Epithelial cell of proximal tubule (primary cell): ENCODE measurements around the gene CYP2U1. TPM values are rescaled to one million over a fixed set of nuclear protein-coding genes. Genes with fewer than 3 reads are reported as not detected.
"Not testable (repeated sequence)": the region's sequence is repeated elsewhere in the genome, so short reads cannot be mapped to it uniquely, and the experiment has no call there.

Experiments used
- DNase-seq: peaks from one replicate; pipeline ENCODE4 v3.0.0-alpha.2; 2011; ENCODE audit warnings: low read depth
- H3K4me3 ChIP-seq: 2 replicates; pipeline ENCODE4 v1.5.1; 2011; ENCODE audit warnings: low read depth, mild to moderate bottlenecking, low read length
- total RNA-seq: library from RNA; depleted of rRNA; stranded (reverse); fragments of >200 nt; gene quantifications from 2 replicates; pipeline ENCODE4 v1.2.3, GENCODE V29; 2015
- TF ChIP-seq, protein P1 (sequence below): conservative IDR thresholded peaks from 2 replicates; pipeline ENCODE4 v1.5.1; 2012; ENCODE audit warnings: low read depth, mild to moderate bottlenecking, low read length

Gene CYP2U1
- total RNA-seq, 1 donor from 2014 or later, result 5.0 TPM

DNA sequence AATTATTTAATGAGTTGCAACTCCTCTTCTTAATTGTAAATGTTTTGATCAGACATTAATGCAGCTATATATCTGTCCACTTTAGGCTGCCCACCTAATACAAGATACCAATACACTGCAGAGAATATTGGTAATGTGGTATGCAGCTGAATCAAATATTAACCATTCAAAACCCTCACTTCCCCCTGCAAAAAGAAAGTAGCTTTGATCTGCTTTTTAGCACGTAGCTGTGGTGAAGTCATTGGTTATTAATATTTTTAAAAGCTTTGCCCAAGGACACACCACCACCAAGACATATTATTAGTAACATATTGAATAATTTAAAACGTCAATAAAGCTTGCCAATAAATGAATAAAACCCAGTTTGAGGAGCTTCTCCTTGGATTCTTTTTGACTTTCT is 28.6 kb upstream of the CYP2U1 start:
- TF ChIP-seq, protein P1, sequence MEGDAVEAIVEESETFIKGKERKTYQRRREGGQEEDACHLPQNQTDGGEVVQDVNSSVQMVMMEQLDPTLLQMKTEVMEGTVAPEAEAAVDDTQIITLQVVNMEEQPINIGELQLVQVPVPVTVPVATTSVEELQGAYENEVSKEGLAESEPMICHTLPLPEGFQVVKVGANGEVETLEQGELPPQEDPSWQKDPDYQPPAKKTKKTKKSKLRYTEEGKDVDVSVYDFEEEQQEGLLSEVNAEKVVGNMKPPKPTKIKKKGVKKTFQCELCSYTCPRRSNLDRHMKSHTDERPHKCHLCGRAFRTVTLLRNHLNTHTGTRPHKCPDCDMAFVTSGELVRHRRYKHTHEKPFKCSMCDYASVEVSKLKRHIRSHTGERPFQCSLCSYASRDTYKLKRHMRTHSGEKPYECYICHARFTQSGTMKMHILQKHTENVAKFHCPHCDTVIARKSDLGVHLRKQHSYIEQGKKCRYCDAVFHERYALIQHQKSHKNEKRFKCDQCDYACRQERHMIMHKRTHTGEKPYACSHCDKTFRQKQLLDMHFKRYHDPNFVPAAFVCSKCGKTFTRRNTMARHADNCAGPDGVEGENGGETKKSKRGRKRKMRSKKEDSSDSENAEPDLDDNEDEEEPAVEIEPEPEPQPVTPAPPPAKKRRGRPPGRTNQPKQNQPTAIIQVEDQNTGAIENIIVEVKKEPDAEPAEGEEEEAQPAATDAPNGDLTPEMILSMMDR, result no peak
- no peak for DNase-seq
- no peak overlapping the region for H3K4me3 ChIP-seq

DNA sequence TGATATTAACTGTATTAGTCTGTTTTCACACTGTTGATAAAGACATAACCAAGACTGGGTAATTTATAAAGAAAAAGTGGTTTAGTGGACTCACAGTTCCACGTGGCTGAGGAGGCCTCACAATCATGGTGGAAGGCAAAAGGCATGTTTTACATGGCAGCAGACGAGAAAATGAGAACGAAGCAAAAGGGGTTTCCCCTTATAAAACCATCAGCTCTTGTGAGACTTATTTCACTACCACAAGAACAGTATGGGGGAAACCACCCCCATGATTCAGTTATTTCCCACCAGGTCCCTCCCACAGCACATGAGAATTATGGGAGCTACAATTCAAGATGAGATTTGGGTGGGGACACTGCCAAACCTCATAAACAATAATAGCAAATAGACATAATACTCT is 26.3 kb upstream of the CYP2U1 start:
- H3K4me3 ChIP-seq, DNase-seq: not testable (repeated sequence)

DNA sequence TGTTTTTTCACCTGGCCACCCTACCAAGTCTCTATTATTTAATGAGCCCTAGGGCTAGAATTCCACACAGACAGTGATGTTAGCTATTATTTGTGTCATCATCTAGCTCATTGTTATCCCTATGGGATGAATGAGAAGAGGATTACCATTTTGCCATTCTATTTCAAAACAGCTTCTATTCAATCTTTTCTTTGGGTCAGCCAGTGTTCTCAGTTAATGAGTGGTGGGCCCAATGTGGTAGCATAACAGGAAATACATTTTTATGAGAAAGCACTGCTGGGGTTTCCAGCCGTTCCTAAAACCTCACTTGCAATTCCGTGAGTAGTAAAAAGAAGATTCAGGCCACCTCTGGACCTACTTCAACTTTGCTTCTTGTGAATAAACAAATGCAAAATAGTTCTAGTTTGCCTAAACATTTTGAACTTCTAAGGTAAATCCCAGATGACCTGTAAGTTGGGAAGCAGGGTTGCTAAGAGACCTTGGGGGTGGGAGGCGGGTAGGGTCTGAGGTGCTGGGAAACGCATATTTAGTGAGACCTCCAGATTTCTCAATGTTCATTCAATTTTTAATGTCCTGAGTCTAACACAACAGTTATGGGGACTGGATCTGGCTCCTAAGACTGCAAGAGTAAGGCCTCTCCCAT is 24.8 kb upstream of the CYP2U1 start:
- no peak overlapping the region for H3K4me3 ChIP-seq
- no peak for DNase-seq
- TF ChIP-seq, protein P1, result no peak

DNA sequence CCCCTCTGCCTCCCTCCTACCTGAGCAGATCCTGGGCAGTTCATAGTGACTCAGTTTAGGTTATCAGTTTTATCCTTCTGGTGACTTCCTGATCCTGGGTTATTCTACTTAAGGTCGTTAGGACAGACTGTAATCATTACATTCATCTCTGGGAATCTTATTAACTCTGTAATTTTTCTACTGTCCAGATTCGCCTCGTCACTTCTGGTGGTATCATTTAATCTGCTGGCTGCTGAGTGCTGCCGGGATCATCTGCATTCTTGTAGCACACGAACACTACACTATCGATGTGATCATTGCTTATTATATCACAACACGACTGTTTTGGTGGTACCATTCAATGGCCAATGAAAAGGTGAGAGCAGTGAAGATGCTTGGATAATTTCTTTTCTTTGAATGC is 23.0 kb upstream of the CYP2U1 start:
- DNase-seq, result no peak
- H3K4me3 ChIP-seq, result no peak overlapping the region
- TF ChIP-seq, protein P1, result no peak

DNA sequence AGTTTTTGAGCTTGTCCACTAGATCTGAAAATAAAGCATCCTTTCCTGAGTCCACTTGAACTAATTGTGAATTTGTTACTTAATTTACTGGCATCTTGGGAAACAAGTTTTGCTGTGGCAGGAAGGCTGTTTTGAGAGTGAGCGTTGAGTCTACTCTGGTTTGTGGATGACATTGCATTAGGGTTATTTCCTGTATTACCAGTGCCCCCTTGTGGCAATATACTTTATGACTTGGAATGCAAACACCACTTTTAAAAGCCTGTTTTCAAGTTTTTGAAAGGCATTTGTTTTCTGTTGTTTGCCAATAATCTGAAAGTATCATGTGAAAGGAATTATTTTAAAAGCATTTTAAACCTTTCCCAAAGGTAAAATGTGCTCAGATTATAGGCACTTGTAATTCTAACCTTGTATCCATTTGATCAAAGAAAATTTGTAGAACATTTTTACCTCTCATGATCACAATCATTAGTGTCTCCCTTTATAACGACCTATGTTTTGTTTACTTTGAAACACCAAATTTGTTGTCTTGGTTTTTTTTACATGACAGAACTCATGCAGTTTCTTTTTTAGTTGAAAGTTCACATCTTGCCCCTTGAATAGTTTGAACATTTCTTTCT is 18.0 kb upstream of the CYP2U1 start:
- no peak overlapping the region for H3K4me3 ChIP-seq
- peak; percentile 36 for DNase-seq
- TF ChIP-seq, protein P1, result peak; percentile 76

DNA sequence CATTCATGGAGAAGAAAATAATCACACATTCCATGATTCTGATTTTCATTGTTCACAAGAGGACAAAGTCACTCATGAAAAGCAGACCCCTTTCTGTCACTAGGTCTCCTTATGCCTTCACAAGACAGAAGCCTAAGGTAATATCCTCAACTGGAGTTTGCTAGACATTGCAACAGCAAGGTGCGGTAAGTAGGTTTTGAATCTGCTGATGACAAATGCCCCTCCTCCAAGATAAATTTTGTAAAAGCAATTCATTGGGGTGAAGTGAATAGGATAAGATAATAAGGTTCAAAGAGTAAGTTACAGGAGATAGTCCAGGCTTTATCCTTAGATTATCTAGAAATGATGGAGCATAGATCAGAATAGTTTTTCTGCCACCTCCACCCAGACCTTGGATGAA is 16.1 kb upstream of the CYP2U1 start:
- TF ChIP-seq, protein P1, result no peak
- H3K4me3 ChIP-seq, result no peak overlapping the region
- no peak for DNase-seq

DNA sequence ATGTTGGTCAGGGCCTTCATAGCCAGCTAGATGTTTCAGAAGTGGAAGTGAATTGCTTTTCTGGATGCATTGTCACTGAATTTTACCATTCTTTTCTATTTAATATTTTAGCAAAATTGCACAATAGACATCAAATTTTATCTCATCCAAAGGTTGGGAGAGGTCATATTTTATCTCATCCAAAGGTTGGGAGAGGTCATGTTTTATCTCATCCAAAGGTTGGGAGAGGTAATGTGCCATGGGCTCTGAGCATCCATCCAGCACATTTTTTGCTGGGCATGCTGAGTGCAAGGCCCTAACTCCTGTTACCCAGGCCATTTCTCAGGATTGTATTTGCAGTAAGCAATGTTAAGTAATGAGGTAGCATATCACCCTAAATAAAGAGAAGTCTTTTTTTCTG is 14.7 kb upstream of the CYP2U1 start:
- TF ChIP-seq, protein P1, result no peak
- no peak overlapping the region for H3K4me3 ChIP-seq
- no peak for DNase-seq
